Upper lobe of left lung (tissue), 6 donors: ENCODE data around the gene SEMA3G. TPM values are rescaled to one million over a fixed set of nuclear protein-coding genes. Genes with fewer than 3 reads are reported as not detected.

Experiments
- ATAC-seq, 2 donors: fragments of 200-7000 bp; cut with Tn5 transposase; one replicate each; pipeline ENCODE4 v1.9.1; 2022; ENCODE audit warnings: mild to moderate bottlenecking in 2 of 2, moderate library complexity in 2 of 2; ENCODE audit not compliant: low FRiP score in 2 of 2
- DNase-seq, 2 donors: peaks; one replicate each; pipeline ENCODE4 v3.0.0-alpha.2; 2019 to 2020
- H3K27ac ChIP-seq, 4 donors: fragments of 200-600 bp; sonication (generic); one replicate each; pipeline ENCODE4 v1.5.1; 2016 to 2019
- H3K27me3 ChIP-seq, 4 donors: fragments of 200-600 bp; sonication (generic); one replicate each; pipeline ENCODE4 v1.5.1; 2017 to 2019
- H3K36me3 ChIP-seq, 4 donors: fragments of 200-600 bp; sonication (generic); one replicate each; pipeline ENCODE4 v1.5.1; 2016 to 2019
- H3K4me1 ChIP-seq, 4 donors: fragments of 200-600 bp; sonication (generic); one replicate each; pipeline ENCODE4 v1.5.1; 2018 to 2019
- H3K4me3 ChIP-seq, 4 donors: fragments of 200-600 bp; sonication (generic); one replicate each; pipeline ENCODE4 v1.5.1; 2017 to 2019; ENCODE audit warnings: mild to moderate bottlenecking in 2 of 4, moderate library complexity in 1 of 4
- H3K9me3 ChIP-seq, 4 donors: fragments of 200-600 bp; sonication (generic); one replicate each; pipeline ENCODE4 v1.5.1; 2018 to 2019
- CTCF ChIP-seq, 6 experiments: fragments of 450-650 bp in 4 of 6; fragments of 200-600 bp in 2 of 6; sonication (generic) in 2 of 6; IDR thresholded peaks; one replicate each; pipeline ENCODE4 v1.5.1; 2016 to 2019; ENCODE audit warnings: antibody characterized with exemption in 6 of 6
- EP300 ChIP-seq, 4 donors: sonication (generic); formaldehyde crosslinking; IDR thresholded peaks; one replicate each; pipeline ENCODE4 v1.5.1; 2017; ENCODE audit warnings: antibody characterized with exemption in 4 of 4, control low read depth in 2 of 4
- POLR2A ChIP-seq, 4 donors: fragments of 450-650 bp; IDR thresholded peaks; one replicate each; pipeline ENCODE4 v1.5.1; 2016 to 2017; ENCODE audit warnings: antibody characterized with exemption in 4 of 4, mild to moderate bottlenecking in 2 of 4
- POLR2AphosphoS5 ChIP-seq, 2 donors: sonication (generic); formaldehyde crosslinking; IDR thresholded peaks; one replicate each; pipeline ENCODE4 v1.5.1; 2017; ENCODE audit warnings: antibody characterized with exemption in 2 of 2
- WGBS, 2 donors: methylation state at CpG; one replicate each; pipeline ENCODE4 v1.1.5; 2017 to 2018; 5-methylcytosine and 5-hydroxymethylcytosine counted together
- total RNA-seq, 6 donors: library from RNA; depleted of rRNA in 4 of 6; stranded (reverse); fragments of >200 nt in 4 of 6; gene quantifications; one replicate each; pipeline versions ENCODE4 v1.1.0 to v1.2.1, GENCODE V29; 2016 to 2021
- donor health status: DM: no; HTN: no; CAD: no; lungs with moderate emphysema.
- donor health status: DM: no; HTN: yes; CAD: no; lungs with severe emphysema.

SEMA3G gene
- total RNA-seq, 6 donors from 2014 or later = 5.1 to 69.0 (median 20.7) TPM

GRCh38 chr3:52483081-52483480, 38.2 kb upstream of the SEMA3G start:
- peak overlapping the region; percentile 3 to 64 (median 36) for H3K27ac ChIP-seq
- 87 to 92% methylated on average over 6 to 9 of the region's 14 CpGs for WGBS, 2 donors
- H3K27me3 ChIP-seq = no peaks in the 10 kb centered on the region
- TF ChIP-seq POLR2A (IDR thresholded peaks at IDR 0.05) (no peak), CTCF (IDR thresholded peaks at IDR 0.05) (no peak), POLR2AphosphoS5 (IDR thresholded peaks at IDR 0.05) (no peak), EP300 (IDR thresholded peaks at IDR 0.05) (no peak)
- no peak for DNase-seq
- H3K4me1 ChIP-seq = peaks cover 4 to 10% (median 9%) of the 10 kb centered on the region in 4 donors
- H3K4me3 ChIP-seq = no peak overlapping the region
- no peak for ATAC-seq
- no peaks in the 10 kb centered on the region for H3K9me3 ChIP-seq
- peaks cover 25 to 93% (median 80%) of the 10 kb centered on the region in 4 donors for H3K36me3 ChIP-seq

- ATAC-seq (no peak), DNase-seq (no peak)
- H3K36me3 ChIP-seq = peaks cover 28 to 93% (median 81%) of the 10 kb centered on the region in 4 donors
- H3K9me3 ChIP-seq = no peaks in the 10 kb centered on the region
- peaks cover 4 to 10% (median 9%) of the 10 kb centered on the region in 4 donors for H3K4me1 ChIP-seq
- H3K4me3 ChIP-seq = no peak overlapping the region
- WGBS, 2 donors = 85 to 91% methylated on average over 22 to 23 of the region's 23 CpGs
- TF ChIP-seq EP300 (IDR thresholded peaks at IDR 0.05) (no peak), CTCF (IDR thresholded peaks at IDR 0.05) (peak in 4 of 6 experiments; percentile 15 to 47 (median 42))
- no peak overlapping the region for H3K27ac ChIP-seq
- no peaks in the 10 kb centered on the region for H3K27me3 ChIP-seq
These were observed 37.1 kb upstream of the SEMA3G start for GRCh38 chr3:52481819-52482521.

GRCh38 chr3:52480768-52481715, 36.1 kb upstream of the SEMA3G start:
- no peak for ATAC-seq

More at GRCh38 chr3:52480768-52481715, 36.1 kb upstream of the SEMA3G start:
- Histone ChIP-seq H3K4me1 (peaks cover 4 to 16% (median 9%) of the 10 kb centered on the region in 4 donors), H3K36me3 (peaks cover 24 to 93% (median 79%) of the 10 kb centered on the region in 4 donors), H3K4me3 (no peak overlapping the region), H3K9me3 (no peaks in the 10 kb centered on the region), H3K27me3 (no peaks in the 10 kb centered on the region), H3K27ac (peak overlapping the region in 1 of 4 donors; percentile 9)
- WGBS, 2 donors = 88 to 89% methylated on average over 22 to 26 of the region's 27 CpGs
- DNase-seq = peak in 1 of 2 donors; percentile 68
- no peak for TF ChIP-seq POLR2AphosphoS5 (IDR thresholded peaks at IDR 0.05)
- TF ChIP-seq EP300 (IDR thresholded peaks at IDR 0.05) = no peak
- TF ChIP-seq POLR2A (IDR thresholded peaks at IDR 0.05) = no peak
- no peak for TF ChIP-seq CTCF (IDR thresholded peaks at IDR 0.05)
